ENCODE results near the gene AMELX. TPM values are rescaled to one million over a fixed set of nuclear protein-coding genes. Genes with fewer than 3 reads are reported as not detected.

Gene AMELX
- total and polyA plus RNA-seq, 7 donors = not detected

GRCh38 chrX:11267425-11267824 is 25.8 kb upstream of the AMELX start:
- 75 to 81% methylated on average over 3 of the region's 3 CpGs for WGBS, 2 donors

GRCh38 chrX:11269006-11269405 is 24.2 kb upstream of the AMELX start:
- no peaks in the 10 kb centered on the region for H3K9me3 ChIP-seq
- no peak overlapping the region for H3K27ac ChIP-seq
- no peaks in the 10 kb centered on the region for H3K27me3 ChIP-seq
- DNase-seq = no peak
- TF ChIP-seq POLR2AphosphoS5 (IDR thresholded peaks at IDR 0.05) = no peak
- TF ChIP-seq CTCF (IDR thresholded peaks at IDR 0.05) = no peak
- no peak for TF ChIP-seq POLR2A (IDR thresholded peaks at IDR 0.05)
- no peak for TF ChIP-seq EP300 (IDR thresholded peaks at IDR 0.05)
- H3K4me1 ChIP-seq = peaks cover 0 to 21% (median 0%) of the 10 kb centered on the region in 4 donors
- intact Hi-C loops (cut with DNase I) = no loop called here
- no peaks in the 10 kb centered on the region for H3K36me3 ChIP-seq
- WGBS, 2 donors = 85 to 90% methylated on average over 3 of the region's 3 CpGs
- no peak overlapping the region for H3K4me3 ChIP-seq

More at GRCh38 chrX:11267425-11267824, 25.8 kb upstream of the AMELX start:
- DNase-seq = no peak
- intact Hi-C loops (cut with DNase I) = no loop called here
- no peaks in the 10 kb centered on the region for H3K27me3 ChIP-seq
- peaks cover 0 to 21% (median 0%) of the 10 kb centered on the region in 4 donors for H3K4me1 ChIP-seq
- TF ChIP-seq POLR2AphosphoS5 (IDR thresholded peaks at IDR 0.05) (peak in 1 of 4 donors; percentile 19), CTCF (IDR thresholded peaks at IDR 0.05) (no peak)
- peak overlapping the region in 1 of 4 donors; percentile 10 for H3K27ac ChIP-seq
- H3K4me3 ChIP-seq = no peak overlapping the region
- H3K36me3 ChIP-seq = no peaks in the 10 kb centered on the region
- no peaks in the 10 kb centered on the region for H3K9me3 ChIP-seq

- Histone ChIP-seq H3K27me3 (no peaks in the 10 kb centered on the region), H3K27ac (no peak overlapping the region), H3K9me3 (no peaks in the 10 kb centered on the region), H3K4me1 (peaks cover 0 to 20% (median 0%) of the 10 kb centered on the region in 4 donors), H3K4me3 (no peak overlapping the region), H3K36me3 (no peaks in the 10 kb centered on the region)
- TF ChIP-seq POLR2AphosphoS5 (IDR thresholded peaks at IDR 0.05) (no peak), CTCF (IDR thresholded peaks at IDR 0.05) (no peak), POLR2A (IDR thresholded peaks at IDR 0.05) (no peak), EP300 (IDR thresholded peaks at IDR 0.05) (no peak)
- WGBS, 2 donors = 26 to 71% methylated on average over 3 of the region's 3 CpGs
- intact Hi-C loops (cut with DNase I) = no loop called here
- no peak for DNase-seq
Observed at GRCh38 chrX:11269996-11270395, 23.2 kb upstream of the AMELX start.

GRCh38 chrX:11272290-11272689 is 20.9 kb upstream of the AMELX start:
- H3K9me3 ChIP-seq = no peaks in the 10 kb centered on the region
- no peak for TF ChIP-seq POLR2AphosphoS5 (IDR thresholded peaks at IDR 0.05)
- no peak for TF ChIP-seq EP300 (IDR thresholded peaks at IDR 0.05)
- no peak for TF ChIP-seq CTCF (IDR thresholded peaks at IDR 0.05)
- TF ChIP-seq POLR2A (IDR thresholded peaks at IDR 0.05) = no peak
- 90% methylated on average over 2 of the region's 2 CpGs for WGBS, 2 donors
- H3K27me3 ChIP-seq = no peaks in the 10 kb centered on the region
- intact Hi-C loops (cut with DNase I) = no loop called here
- DNase-seq = no peak
- no peak overlapping the region for H3K4me3 ChIP-seq
- no peak overlapping the region for H3K27ac ChIP-seq
- H3K4me1 ChIP-seq = peaks cover 0 to under 1% (median 0%) of the 10 kb centered on the region in 4 donors
- no peaks in the 10 kb centered on the region for H3K36me3 ChIP-seq

GRCh38 chrX:11272863-11273262 is 20.4 kb upstream of the AMELX start:
- 90 to 95% methylated on average over 5 of the region's 5 CpGs for WGBS, 2 donors
- Histone ChIP-seq H3K9me3 (no peaks in the 10 kb centered on the region), H3K27ac (no peak overlapping the region), H3K4me3 (no peak overlapping the region), H3K4me1 (no peaks in the 10 kb centered on the region), H3K36me3 (no peaks in the 10 kb centered on the region), H3K27me3 (no peaks in the 10 kb centered on the region)
- DNase-seq = no peak
- TF ChIP-seq POLR2A (IDR thresholded peaks at IDR 0.05) = no peak
- no peak for TF ChIP-seq CTCF (IDR thresholded peaks at IDR 0.05)
- TF ChIP-seq POLR2AphosphoS5 (IDR thresholded peaks at IDR 0.05) = no peak
- no peak for TF ChIP-seq EP300 (IDR thresholded peaks at IDR 0.05)
- intact Hi-C loops (cut with DNase I) = no loop called here

All from sigmoid colon (tissue), 7 donors.